PC-3 (cell line): ENCODE measurements around the gene NPR2. TPM values are rescaled to one million over a fixed set of nuclear protein-coding genes. Genes with fewer than 3 reads are reported as not detected.

ENCODE experiments used
- ATAC-seq: fragments of 200-7000 bp; cut with Tn5 transposase; 2 replicates; pipeline ENCODE4 v1.9.1; 2020; ENCODE audit warnings: mild to moderate bottlenecking, moderate library complexity
- BruUV-seq: library from RNA; stranded (reverse); fragments of 400-500 nt; replicated peaks from 2 replicates; lab custom pipeline; 2021; lab: Mats Ljungman, UMichigan
- CTCF ChIA-PET: fragments of 300-600 bp; sonication (Branson Sonifier 250); formaldehyde crosslinking; loops from one replicate; lab custom pipeline; 2022; ENCODE audit warnings: antibody characterized with exemption; lab: Charles Lee
- POLR2A ChIA-PET: fragments of 300-600 bp; sonication (Branson Sonifier 250); formaldehyde crosslinking; loops from one replicate; lab custom pipeline; 2022; ENCODE audit warnings: antibody characterized with exemption; ENCODE audit not compliant: unreplicated experiment; lab: Charles Lee
- DNase-seq: peaks from one replicate; pipeline ENCODE4 v3.0.0-alpha.2; 2015
- H2AFZ ChIP-seq: fragments of 300-600 bp; sonication (generic); 2 replicates; pipeline ENCODE4 v1.6.0; 2016; ENCODE audit warnings: antibody characterized with exemption, low read length
- H3F3A ChIP-seq: fragments of 300-600 bp; sonication (generic); one replicate; pipeline ENCODE4 v1.6.0; 2017; ENCODE audit warnings: antibody characterized with exemption, low read length, control low read depth, mild to moderate bottlenecking; ENCODE audit not compliant: unreplicated experiment
- H3K27ac ChIP-seq: fragments of 300-600 bp; sonication (generic); 2 replicates; pipeline ENCODE4 v1.5.1; 2016; ENCODE audit warnings: mild to moderate bottlenecking, low read length
- H3K27me3 ChIP-seq: fragments of 300-600 bp; sonication (generic); 2 replicates; pipeline ENCODE4 v1.6.1; 2016; ENCODE audit warnings: low read length, mixed read lengths
- H3K36me3 ChIP-seq: fragments of 300-600 bp; sonication (generic); 2 replicates; pipeline ENCODE4 v1.6.1; 2016; ENCODE audit warnings: low read depth, mixed run types, low read length, mixed read lengths
- H3K4me1 ChIP-seq: fragments of 300-600 bp; sonication (generic); 2 replicates; pipeline ENCODE4 v1.5.1; 2016; ENCODE audit warnings: low read length; ENCODE audit not compliant: insufficient read depth
- H3K4me2 ChIP-seq: fragments of 300-600 bp; sonication (generic); 2 replicates; pipeline ENCODE4 v1.6.0; 2016; ENCODE audit warnings: low read length
- H3K4me3 ChIP-seq: fragments of 300-600 bp; sonication (generic); 2 replicates; pipeline ENCODE4 v1.5.1; 2016; ENCODE audit warnings: mild to moderate bottlenecking, low read length, mixed read lengths
- H3K79me2 ChIP-seq: fragments of 300-600 bp; sonication (generic); 2 replicates; pipeline ENCODE4 v1.6.1; 2017; ENCODE audit warnings: low read length, mixed read lengths
- H3K9ac ChIP-seq: fragments of 300-600 bp; sonication (generic); 2 replicates; pipeline ENCODE4 v1.6.0; 2016; ENCODE audit warnings: mild to moderate bottlenecking, low read length
- H3K9me2 ChIP-seq: fragments of 300-600 bp; sonication (generic); replicated peaks from 2 replicates; pipeline ENCODE4 v1.6.1; 2016; ENCODE audit warnings: mixed run types, low read length, mixed read lengths
- H3K9me3 ChIP-seq: fragments of 300-600 bp; sonication (generic); 2 replicates; pipeline ENCODE4 v1.6.1; 2016; ENCODE audit warnings: low read length, mixed read lengths
- H4K20me1 ChIP-seq: fragments of 300-600 bp; sonication (generic); 2 replicates; pipeline ENCODE4 v1.6.1; 2016; ENCODE audit warnings: low read length, mixed read lengths
- EZH2 ChIP-seq: fragments of 300-600 bp; sonication (generic); IDR thresholded peaks from one replicate; pipeline ENCODE4 v1.6.1; 2017; ENCODE audit warnings: antibody characterized with exemption, mild to moderate bottlenecking, low read length; ENCODE audit not compliant: unreplicated experiment
- EZH2phosphoT487 ChIP-seq: fragments of 300-600 bp; sonication (generic); IDR thresholded peaks from 2 replicates; pipeline ENCODE4 v1.6.1; 2018; ENCODE audit warnings: mild to moderate bottlenecking, antibody characterized with exemption, low read length, borderline replicate concordance
- intact Hi-C: fragments of 100-400 bp; cut with micrococcal nuclease; formaldehyde crosslinking; loops from 2 replicates; pipeline ENCODE4 v1.9.0; 2023
- total RNA-seq: library from RNA; depleted of rRNA; stranded (reverse); fragments of >200 nt; gene quantifications from 2 replicates; pipeline ENCODE4 v1.2.3, GENCODE V29; 2014
- TF ChIP-seq, protein P1 (sequence below): fragments of 300-600 bp; sonication (generic); conservative IDR thresholded peaks from 2 replicates; pipeline ENCODE4 v1.5.1; 2017; ENCODE audit warnings: antibody characterized with exemption, low read depth, mild to moderate bottlenecking, low read length

NPR2 gene
- total RNA-seq, 1 experiment from 2014 or later = 1.5 TPM

- H3K9me2 ChIP-seq = no peaks in the 10 kb centered on the region
- no peaks in the 10 kb centered on the region for H3K27me3 ChIP-seq
- intact Hi-C loops = loop anchor here (10.0 kb wide), 1 partner anchor 46 kb away; the partner anchor contains the start of genes FAM221B and TMEM8B
- no peaks in the 10 kb centered on the region for H3K79me2 ChIP-seq
- H3K4me2 ChIP-seq = no peak overlapping the region
- no peak for ATAC-seq
- no peaks in the 10 kb centered on the region for H4K20me1 ChIP-seq
- no peak overlapping the region for H3K4me3 ChIP-seq
- H3K4me1 ChIP-seq = 0 out of 2 replicates have a peak, but pooled peaks cover 4% of the 10 kb centered on the region
- H3F3A ChIP-seq = no peaks in the 10 kb centered on the region
- POLR2A ChIA-PET = no interaction called here
- H3K36me3 ChIP-seq = no peaks in the 10 kb centered on the region
- no peak overlapping the region for H2AFZ ChIP-seq
- no peak overlapping the region for H3K9ac ChIP-seq
- no peak for DNase-seq
- no peak for TF ChIP-seq EZH2
- TF ChIP-seq EZH2phosphoT487 = no peak
- TF ChIP-seq, protein P1, sequence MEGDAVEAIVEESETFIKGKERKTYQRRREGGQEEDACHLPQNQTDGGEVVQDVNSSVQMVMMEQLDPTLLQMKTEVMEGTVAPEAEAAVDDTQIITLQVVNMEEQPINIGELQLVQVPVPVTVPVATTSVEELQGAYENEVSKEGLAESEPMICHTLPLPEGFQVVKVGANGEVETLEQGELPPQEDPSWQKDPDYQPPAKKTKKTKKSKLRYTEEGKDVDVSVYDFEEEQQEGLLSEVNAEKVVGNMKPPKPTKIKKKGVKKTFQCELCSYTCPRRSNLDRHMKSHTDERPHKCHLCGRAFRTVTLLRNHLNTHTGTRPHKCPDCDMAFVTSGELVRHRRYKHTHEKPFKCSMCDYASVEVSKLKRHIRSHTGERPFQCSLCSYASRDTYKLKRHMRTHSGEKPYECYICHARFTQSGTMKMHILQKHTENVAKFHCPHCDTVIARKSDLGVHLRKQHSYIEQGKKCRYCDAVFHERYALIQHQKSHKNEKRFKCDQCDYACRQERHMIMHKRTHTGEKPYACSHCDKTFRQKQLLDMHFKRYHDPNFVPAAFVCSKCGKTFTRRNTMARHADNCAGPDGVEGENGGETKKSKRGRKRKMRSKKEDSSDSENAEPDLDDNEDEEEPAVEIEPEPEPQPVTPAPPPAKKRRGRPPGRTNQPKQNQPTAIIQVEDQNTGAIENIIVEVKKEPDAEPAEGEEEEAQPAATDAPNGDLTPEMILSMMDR = no peak
- BruUV-seq = no TSS peak
- H3K9me3 ChIP-seq = no peaks in the 10 kb centered on the region
- H3K27ac ChIP-seq = no peak overlapping the region
- CTCF ChIA-PET = interaction anchor here (0.5 kb wide), 1 partner anchor 21 kb away, joined by 3 read pairs; no protein-coding TSS in a partner anchor
Measured at GRCh38 chr9:35778496-35778895, 12.9 kb upstream of the NPR2 start.

DNA sequence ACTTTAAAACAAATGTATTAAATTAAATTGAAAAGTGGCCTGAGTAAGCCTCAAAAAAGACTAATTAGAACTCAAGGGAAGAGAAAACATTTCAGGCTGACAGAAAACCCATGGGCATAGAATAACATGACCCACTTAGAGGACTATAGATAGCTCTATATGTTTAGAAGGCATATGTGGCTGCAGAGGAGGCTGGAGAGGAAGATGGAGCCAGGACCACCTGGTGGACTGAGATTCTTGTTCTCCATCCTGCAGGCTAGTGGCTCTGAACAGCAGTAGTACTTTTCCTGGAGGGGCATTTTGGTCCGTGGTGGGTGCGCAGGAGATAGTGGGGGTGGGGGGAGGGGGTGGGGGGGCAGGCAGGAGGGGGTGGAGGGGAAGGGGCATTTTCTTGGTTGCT, 10.3 kb upstream of the NPR2 start:
- H3K27ac ChIP-seq = no peak overlapping the region
- CTCF ChIA-PET = no interaction called here
- ATAC-seq = no peak
- no TSS peak for BruUV-seq
- no peaks in the 10 kb centered on the region for H3K9me3 ChIP-seq
- DNase-seq = no peak
- 0 out of 2 replicates have a peak, but pooled peaks cover under 1% of the 10 kb centered on the region for H3K4me1 ChIP-seq
- H3K27me3 ChIP-seq = no peaks in the 10 kb centered on the region
- no peak overlapping the region for H2AFZ ChIP-seq
- H3F3A ChIP-seq = no peaks in the 10 kb centered on the region
- POLR2A ChIA-PET = no interaction called here
- intact Hi-C loops = no loop called here
- TF ChIP-seq EZH2phosphoT487 (no peak), EZH2 (no peak)
- TF ChIP-seq, protein P1 = no peak
- no peaks in the 10 kb centered on the region for H3K9me2 ChIP-seq
- no peaks in the 10 kb centered on the region for H4K20me1 ChIP-seq
- H3K36me3 ChIP-seq = no peaks in the 10 kb centered on the region
- H3K9ac ChIP-seq = no peak overlapping the region
- H3K79me2 ChIP-seq = no peaks in the 10 kb centered on the region
- H3K4me3 ChIP-seq = no peak overlapping the region
- no peak overlapping the region for H3K4me2 ChIP-seq

DNA sequence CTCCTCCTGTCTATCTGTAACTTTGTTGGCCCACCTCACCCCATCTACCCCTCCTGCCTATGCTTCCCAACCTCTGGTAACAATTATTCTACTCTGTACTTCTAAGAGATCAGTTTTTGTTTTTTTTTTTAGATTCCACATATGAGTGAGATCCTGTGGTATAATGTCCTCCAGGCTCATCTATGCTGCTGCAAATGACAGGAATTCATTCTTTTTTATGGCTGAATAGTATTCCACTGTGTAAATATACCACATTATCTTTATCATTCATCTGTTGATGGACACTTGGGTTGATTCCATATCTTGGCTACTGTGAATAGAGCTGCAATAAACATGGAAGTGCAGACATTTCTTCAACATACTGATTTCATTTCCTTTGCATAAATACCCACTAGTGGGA, 8.0 kb upstream of the NPR2 start:
- Histone ChIP-seq H3K4me2 (no peak overlapping the region), H3F3A (no peaks in the 10 kb centered on the region), H3K79me2 (no peaks in the 10 kb centered on the region), H3K9me2 (no peaks in the 10 kb centered on the region), H3K9ac (no peak overlapping the region), H3K4me1 (no peaks in the 10 kb centered on the region), H3K27me3 (no peaks in the 10 kb centered on the region), H3K36me3 (no peaks in the 10 kb centered on the region), H2AFZ (no peak overlapping the region), H3K4me3 (no peak overlapping the region), H3K9me3 (no peaks in the 10 kb centered on the region), H4K20me1 (no peaks in the 10 kb centered on the region), H3K27ac (no peak overlapping the region)
- intact Hi-C loops = no loop called here
- BruUV-seq = no TSS peak
- DNase-seq (no peak), ATAC-seq (no peak)
- ChIA-PET CTCF (no interaction called here), POLR2A (no interaction called here)
- TF ChIP-seq, protein P1 = no peak
- TF ChIP-seq EZH2phosphoT487 (no peak), EZH2 (no peak)
